CD4-positive, alpha-beta T cell (primary cell): ENCODE measurements around the gene WNK2. TPM values are rescaled to one million over a fixed set of nuclear protein-coding genes. Genes with fewer than 3 reads are reported as not detected.

ENCODE experiments used
- ATAC-seq: fragments of 200-7000 bp; cut with Tn5 transposase; one replicate; pipeline ENCODE4 v1.10.0; 2022; ENCODE audit warnings: mild to moderate bottlenecking; ENCODE audit not compliant: poor library complexity
- CTCF ChIA-PET: fragments of 350-600 bp; sonication (Branson Sonifier 250); formaldehyde crosslinking; loops from one replicate; lab custom pipeline; 2021; ENCODE audit warnings: antibody characterized with exemption, inconsistent platforms; lab: Charles Lee
- POLR2A ChIA-PET: fragments of 350-600 bp; sonication (Branson Sonifier 250); formaldehyde crosslinking; loops from one replicate; lab custom pipeline; 2021; ENCODE audit warnings: antibody characterized with exemption, inconsistent platforms; lab: Charles Lee
- DNase-seq, 14 experiments: peaks; one replicate each; pipeline ENCODE4 v3.0.0-alpha.2; 2013 to 2020; ENCODE audit warnings: mixed read lengths in 2 of 14
- H3K27ac ChIP-seq, 2 donors: one replicate each; pipeline versions ENCODE4 v1.5.1 to v1.7.0; 2013; ENCODE audit warnings: low read length in 2 of 2, low read depth in 1 of 2, mild to moderate bottlenecking in 1 of 2
- H3K27me3 ChIP-seq, 2 experiments: 1 replicate in 1 of 2; 2 replicates in 1 of 2; pipeline versions ENCODE4 v1.6.1 to v1.7.0; 2013; ENCODE audit warnings: low read length in 2 of 2, control low read depth in 1 of 2, mild to moderate bottlenecking in 1 of 2, moderate library complexity in 1 of 2; ENCODE audit not compliant: insufficient read depth in 2 of 2, control insufficient read depth in 1 of 2
- H3K36me3 ChIP-seq: one replicate; pipeline ENCODE4 v1.6.1; 2013; ENCODE audit warnings: low read length, control low read depth; ENCODE audit not compliant: insufficient read depth
- H3K4me1 ChIP-seq: one replicate; pipeline ENCODE4 v1.6.1; 2013; ENCODE audit warnings: low read length, control low read depth; ENCODE audit not compliant: insufficient read depth
- H3K4me3 ChIP-seq: one replicate; pipeline ENCODE4 v1.5.1; 2013; ENCODE audit warnings: mild to moderate bottlenecking, low read length, moderate library complexity
- H3K9me3 ChIP-seq, 2 experiments: 1 replicate in 1 of 2; 2 replicates in 1 of 2; pipeline versions ENCODE4 v1.6.1 to v1.7.0; 2013; ENCODE audit warnings: low read length in 2 of 2, mild to moderate bottlenecking in 2 of 2, control low read depth in 1 of 2, moderate library complexity in 1 of 2; ENCODE audit not compliant: control insufficient read depth in 1 of 2, insufficient read depth in 1 of 2
- H3K27ac Mint-ChIP-seq: one replicate; pipeline ENCODE4 v1.8.0; 2020; ENCODE audit warnings: mixed read lengths
- H3K27me3 Mint-ChIP-seq: one replicate; pipeline ENCODE4 v1.8.0; 2021; ENCODE audit warnings: mixed read lengths
- H3K36me3 Mint-ChIP-seq: one replicate; pipeline ENCODE4 v1.8.0; 2021; ENCODE audit warnings: low read depth, mixed read lengths
- H3K4me1 Mint-ChIP-seq: one replicate; pipeline ENCODE4 v1.8.0; 2021; ENCODE audit warnings: low read depth, mixed read lengths
- H3K4me3 Mint-ChIP-seq: one replicate; pipeline ENCODE4 v1.8.0; 2020; ENCODE audit warnings: mild to moderate bottlenecking, mixed read lengths
- H3K9me3 Mint-ChIP-seq: one replicate; pipeline ENCODE4 v1.8.0; 2020; ENCODE audit warnings: mixed read lengths
- CTCF ChIP-seq: fragments of 200-600 bp; IDR thresholded peaks from one replicate; pipeline ENCODE4 v1.8.0; 2022; ENCODE audit warnings: antibody characterized with exemption, mild to moderate bottlenecking
- intact Hi-C, 2 experiments: fragments of 100-400 bp; cut with DNase I in 1 of 2; cut with micrococcal nuclease in 1 of 2; formaldehyde crosslinking; loops; one replicate each; pipeline versions ENCODE4 v1.15.1 to v1.9.0; 2023 to 2025; cut with DNase I, micrococcal nuclease
- total RNA-seq, 174 experiments: library from RNA in 2 of 174; stranded (reverse) in 2 of 174; gene quantifications; one replicate each; pipeline ENCODE4 v1.2.3 and lab custom pipeline; 2021 to 2026

The WNK2 gene
- total RNA-seq, 2 experiments from 2014 or later = 0.19 to 0.22 TPM

- H3K36me3 Mint-ChIP-seq = no peaks in the 10 kb centered on the region
- no peaks in the 10 kb centered on the region for H3K4me1 Mint-ChIP-seq
- H3K4me3 Mint-ChIP-seq = no peak overlapping the region
- Histone ChIP-seq H3K27me3 (no peaks in the 10 kb centered on the region), H3K4me1 (no peaks in the 10 kb centered on the region), H3K4me3 (no peak overlapping the region), H3K27ac (no peak overlapping the region), H3K36me3 (no peaks in the 10 kb centered on the region), H3K9me3 (no peaks in the 10 kb centered on the region)
- DNase-seq (no peak), ATAC-seq (no peak)
- CTCF ChIA-PET = no interaction called here
- TF ChIP-seq CTCF = no peak
- no peaks in the 10 kb centered on the region for H3K27me3 Mint-ChIP-seq
- no peaks in the 10 kb centered on the region for H3K9me3 Mint-ChIP-seq
- intact Hi-C loops = no loop called here
- POLR2A ChIA-PET = no interaction called here
- H3K27ac Mint-ChIP-seq = no peak overlapping the region
These were observed 60.2 kb downstream of the WNK2 start for GRCh38 chr9:93244101-93244500.

- CTCF ChIA-PET = no interaction called here
- DNase-seq = no peak
These were observed 60.8 kb downstream of the WNK2 start for GRCh38 chr9:93244510-93245436.

GRCh38 chr9:93245437-93245970 lies 61.6 kb downstream of the WNK2 start:
- ChIA-PET CTCF (no interaction called here), POLR2A (no interaction called here)
- Histone ChIP-seq H3K36me3 (no peaks in the 10 kb centered on the region), H3K4me1 (no peaks in the 10 kb centered on the region), H3K27ac (no peak overlapping the region), H3K9me3 (no peaks in the 10 kb centered on the region), H3K4me3 (no peak overlapping the region), H3K27me3 (no peaks in the 10 kb centered on the region)
- ATAC-seq (no peak), DNase-seq (no peak)
- Mint-ChIP-seq H3K4me3 (no peak overlapping the region), H3K4me1 (no peaks in the 10 kb centered on the region), H3K9me3 (no peaks in the 10 kb centered on the region), H3K36me3 (no peaks in the 10 kb centered on the region), H3K27me3 (no peaks in the 10 kb centered on the region), H3K27ac (no peak overlapping the region)
- intact Hi-C loops = no loop called here
- TF ChIP-seq CTCF = no peak

More at GRCh38 chr9:93244510-93245436, 60.8 kb downstream of the WNK2 start:
- intact Hi-C loops = no loop called here
- H3K27ac Mint-ChIP-seq = no peak overlapping the region
- no peak for ATAC-seq
- no peaks in the 10 kb centered on the region for H3K4me1 ChIP-seq
- no peak overlapping the region for H3K27ac ChIP-seq
- no peak overlapping the region for H3K4me3 Mint-ChIP-seq
- H3K36me3 ChIP-seq = no peaks in the 10 kb centered on the region
- TF ChIP-seq CTCF = no peak
- no peaks in the 10 kb centered on the region for H3K9me3 ChIP-seq
- H3K27me3 ChIP-seq = no peaks in the 10 kb centered on the region
- no peaks in the 10 kb centered on the region for H3K27me3 Mint-ChIP-seq
- no peaks in the 10 kb centered on the region for H3K4me1 Mint-ChIP-seq
- no peaks in the 10 kb centered on the region for H3K36me3 Mint-ChIP-seq
- H3K9me3 Mint-ChIP-seq = no peaks in the 10 kb centered on the region
- no peak overlapping the region for H3K4me3 ChIP-seq
- POLR2A ChIA-PET = no interaction called here
